ENCODE data around the gene CDK8.

Gene CDK8

DNA sequence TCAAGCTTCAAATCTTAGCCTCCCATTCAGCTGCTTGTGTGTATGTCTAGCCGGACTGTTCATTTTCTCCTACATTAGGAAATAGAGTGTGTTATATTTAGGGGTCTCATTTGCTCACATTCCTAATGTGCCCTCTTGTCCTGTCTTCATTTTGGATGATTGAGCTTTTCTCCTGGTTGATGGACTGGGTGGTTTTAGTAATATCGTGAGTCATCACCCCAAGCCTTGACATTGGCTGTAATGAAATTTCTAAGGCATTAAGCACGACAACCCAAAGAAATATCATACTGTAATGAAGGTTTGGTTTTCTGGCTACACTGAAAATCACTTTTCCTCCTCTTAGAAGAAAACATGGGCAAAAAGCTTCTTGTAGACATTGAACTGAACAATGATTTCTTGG is 192.8 kb downstream of the CDK8 start:
- Mint-ChIP-seq H3K9me3 (no peaks in the 10 kb centered on the region), H3K27ac (no peak overlapping the region), H3K4me3 (no peak overlapping the region), H3K27me3 (peaks cover 51% of the 10 kb centered on the region), H3K36me3 (ENCODE audit: low read depth) (no peaks in the 10 kb centered on the region), H3K4me1 (ENCODE audit: low read depth) (no peaks in the 10 kb centered on the region)

DNA sequence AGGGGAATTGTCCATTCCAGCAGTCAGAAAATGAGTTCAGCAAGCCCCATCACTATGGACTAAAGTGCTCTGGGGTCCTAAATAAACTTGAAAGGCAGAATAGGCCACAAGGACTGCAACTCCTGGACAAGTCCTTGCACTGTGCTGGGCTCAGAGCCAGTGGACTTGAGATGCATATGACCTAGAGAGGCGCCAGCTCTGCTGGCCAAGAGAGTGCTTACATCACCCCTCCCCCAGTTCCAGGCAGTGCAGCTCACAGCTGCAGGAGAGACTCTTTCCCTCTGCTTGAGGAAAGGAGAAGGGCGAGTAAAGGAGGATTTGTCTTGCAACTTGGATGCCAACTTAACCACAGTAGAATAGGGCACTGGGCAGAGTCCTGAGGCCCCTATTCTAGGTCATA is 194.1 kb downstream of the CDK8 start:
- H3K36me3 Mint-ChIP-seq (ENCODE audit: low read depth), result no peaks in the 10 kb centered on the region
- H3K4me3 Mint-ChIP-seq, result no peak overlapping the region
- no peaks in the 10 kb centered on the region for H3K9me3 Mint-ChIP-seq
- peaks cover 57% of the 10 kb centered on the region for H3K27me3 Mint-ChIP-seq
- no peaks in the 10 kb centered on the region for H3K4me1 Mint-ChIP-seq (ENCODE audit: low read depth)
- no peak overlapping the region for H3K27ac Mint-ChIP-seq

DNA sequence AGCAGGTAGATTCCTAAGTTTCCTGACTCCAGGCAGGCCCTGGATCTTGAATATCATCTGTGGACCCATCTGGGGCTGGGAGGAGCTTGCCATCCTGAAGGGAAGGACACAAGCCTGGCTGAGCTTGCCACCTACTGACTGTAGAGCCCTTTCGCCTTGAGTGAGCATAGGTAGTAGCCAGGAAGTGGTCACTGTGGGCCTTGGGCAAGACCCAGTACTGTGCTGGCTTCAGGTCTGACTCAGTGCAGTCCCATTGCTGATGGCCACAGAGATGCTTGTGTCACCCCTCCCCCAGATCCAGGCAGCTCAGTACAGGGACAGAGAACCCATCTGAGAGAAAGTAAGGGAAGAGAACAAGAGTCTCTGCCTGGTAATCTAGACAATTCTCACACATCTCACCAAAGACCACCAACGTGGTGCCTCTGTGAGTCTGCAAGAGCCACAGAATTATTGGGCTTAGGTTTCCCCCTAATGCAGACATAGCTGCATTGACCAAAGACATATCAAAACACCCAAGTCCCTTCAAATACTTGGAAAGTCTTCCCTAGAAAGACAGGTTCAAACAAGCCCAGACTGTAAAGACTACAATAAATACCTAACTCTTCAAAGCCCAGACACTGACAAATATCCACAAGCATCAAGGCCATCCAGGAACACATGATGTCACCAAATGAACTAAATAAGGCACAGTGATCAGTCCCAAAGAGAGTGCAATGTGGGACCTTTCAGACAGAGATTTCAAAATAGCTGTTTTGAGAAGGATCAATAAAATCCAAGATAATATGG is 195.3 kb downstream of the CDK8 start:
- H3K27me3 Mint-ChIP-seq, result peaks cover 61% of the 10 kb centered on the region

More for the DNA sequence above, 195.3 kb downstream of the CDK8 start:
- no peak overlapping the region for H3K4me3 Mint-ChIP-seq
- no peaks in the 10 kb centered on the region for H3K36me3 Mint-ChIP-seq (ENCODE audit: low read depth)
- no peaks in the 10 kb centered on the region for H3K9me3 Mint-ChIP-seq
- H3K4me1 Mint-ChIP-seq (ENCODE audit: low read depth), result no peaks in the 10 kb centered on the region
- H3K27ac Mint-ChIP-seq, result no peak overlapping the region

Measured in stimulated activated naive CD8-positive, alpha-beta T cell treated with anti-CD3 and anti-CD28 coated beads, Interleukin-15, Interleukin-2, amounts not matched to agents 100 ng/mL and 50 ng/mL, for 24 hours (primary cell).